Epithelial cell of esophagus (primary cell): Measurements from ENCODE around the gene POU6F1.

ENCODE experiments used
- DNase-seq: peaks from one replicate; pipeline ENCODE4 v3.0.0; 2010; ENCODE audit warnings: low read depth
- H3K4me3 ChIP-seq: 2 replicates; pipeline ENCODE4 v1.5.1; 2011; ENCODE audit warnings: mild to moderate bottlenecking, low read length, control low read depth
- CTCF ChIP-seq: IDR thresholded peaks from 2 replicates; pipeline ENCODE4 v1.5.1; 2011; ENCODE audit warnings: low read depth, mild to moderate bottlenecking, low read length, control low read depth, inconsistent platforms; ENCODE audit not compliant: insufficient read depth; ENCODE audit errors: missing control alignments

POU6F1 gene

GRCh38 chr12:51198568-51199365 is 19.1 kb downstream of the POU6F1 start:
- H3K4me3 ChIP-seq: no peak overlapping the region
- DNase-seq: no peak
- no peak for TF ChIP-seq CTCF

GRCh38 chr12:51197736-51198567 is 19.9 kb downstream of the POU6F1 start:
- no peak for TF ChIP-seq CTCF
- no peak for DNase-seq
- no peak overlapping the region for H3K4me3 ChIP-seq

- DNase-seq: no peak
- H3K4me3 ChIP-seq: no peak overlapping the region
- no peak for TF ChIP-seq CTCF
Measured at GRCh38 chr12:51196547-51196946, 21.3 kb downstream of the POU6F1 start.

GRCh38 chr12:51195841-51196240 is 22.0 kb downstream of the POU6F1 start:
- no peak overlapping the region for H3K4me3 ChIP-seq
- no peak for DNase-seq
- no peak for TF ChIP-seq CTCF

- no peak overlapping the region for H3K4me3 ChIP-seq
- no peak for DNase-seq
- no peak for TF ChIP-seq CTCF
Measured at GRCh38 chr12:51192284-51192671, 25.6 kb downstream of the POU6F1 start.

- no peak overlapping the region for H3K4me3 ChIP-seq
- no peak for DNase-seq
- TF ChIP-seq CTCF: no peak
Measured at GRCh38 chr12:51191516-51192283, 26.2 kb downstream of the POU6F1 start.
